Measurements from ENCODE around the gene SMTN.
"Not testable (repeated sequence)": the region's sequence is repeated elsewhere in the genome, so short reads cannot be mapped to it uniquely, and the experiment has no call there.

Gene SMTN

GRCh38 chr22:31096657-31097279 lies 15.7 kb downstream of the SMTN start:
- in situ Hi-C loops (cut with HindIII; ENCODE audit: low sequenced_read_pairs), result no loop called here
- no peak for DNase-seq (ENCODE audit: low read depth)
- no peak for TF ChIP-seq CTCF (IDR thresholded peaks at IDR 0.05; ENCODE audit: low read depth, low read length, missing control alignments)

GRCh38 chr22:31097539-31097938 lies 16.4 kb downstream of the SMTN start:
- H3K4me3 ChIP-seq (ENCODE audit: low read depth, low read length); DNase-seq (ENCODE audit: low read depth); in situ Hi-C loops (cut with HindIII; ENCODE audit: low sequenced_read_pairs): not testable (repeated sequence)

More at GRCh38 chr22:31096657-31097279, 15.7 kb downstream of the SMTN start:
- no peak overlapping the region for H3K4me3 ChIP-seq (ENCODE audit: low read depth, low read length)

GRCh38 chr22:31097941-31098631 lies 17.0 kb downstream of the SMTN start:
- in situ Hi-C loops (cut with HindIII; ENCODE audit: low sequenced_read_pairs), result no loop called here
- no peak for DNase-seq (ENCODE audit: low read depth)
- H3K4me3 ChIP-seq (ENCODE audit: low read depth, low read length), result no peak overlapping the region
- TF ChIP-seq CTCF (IDR thresholded peaks at IDR 0.05; ENCODE audit: low read depth, low read length, missing control alignments), result no peak

GRCh38 chr22:31098632-31099110 lies 17.6 kb downstream of the SMTN start:
- no peak overlapping the region for H3K4me3 ChIP-seq (ENCODE audit: low read depth, low read length)
- in situ Hi-C loops (cut with HindIII; ENCODE audit: low sequenced_read_pairs), result no loop called here
- DNase-seq (ENCODE audit: low read depth), result no peak
- no peak for TF ChIP-seq CTCF (IDR thresholded peaks at IDR 0.05; ENCODE audit: low read depth, low read length, missing control alignments)

DNA sequence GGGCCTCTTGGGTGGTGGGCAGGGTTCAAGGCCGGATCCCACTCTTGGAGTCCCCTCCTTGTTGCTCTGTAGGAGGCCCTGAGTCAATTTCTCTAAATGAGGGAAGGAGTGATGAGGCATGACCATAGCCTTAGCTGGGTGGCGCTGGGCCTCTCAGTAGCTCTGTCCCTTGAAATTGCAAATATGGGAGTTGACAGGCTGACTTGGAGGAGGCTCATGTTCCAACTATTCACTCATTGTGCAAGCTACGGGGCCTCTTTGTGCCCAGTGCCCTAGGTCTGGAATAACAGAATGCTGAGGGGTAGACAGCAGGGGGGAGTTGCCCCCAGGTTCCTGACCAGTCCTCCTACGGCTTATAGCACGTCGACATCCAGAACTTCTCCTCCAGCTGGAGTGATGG lies 18.3 kb downstream of the SMTN start:
- no peak for DNase-seq (ENCODE audit: low read depth)
- no peak overlapping the region for H3K4me3 ChIP-seq (ENCODE audit: low read depth, low read length)
- TF ChIP-seq CTCF (IDR thresholded peaks at IDR 0.05; ENCODE audit: low read depth, low read length, missing control alignments), result no peak
- in situ Hi-C loops (cut with HindIII; ENCODE audit: low sequenced_read_pairs), result no loop called here

DNA sequence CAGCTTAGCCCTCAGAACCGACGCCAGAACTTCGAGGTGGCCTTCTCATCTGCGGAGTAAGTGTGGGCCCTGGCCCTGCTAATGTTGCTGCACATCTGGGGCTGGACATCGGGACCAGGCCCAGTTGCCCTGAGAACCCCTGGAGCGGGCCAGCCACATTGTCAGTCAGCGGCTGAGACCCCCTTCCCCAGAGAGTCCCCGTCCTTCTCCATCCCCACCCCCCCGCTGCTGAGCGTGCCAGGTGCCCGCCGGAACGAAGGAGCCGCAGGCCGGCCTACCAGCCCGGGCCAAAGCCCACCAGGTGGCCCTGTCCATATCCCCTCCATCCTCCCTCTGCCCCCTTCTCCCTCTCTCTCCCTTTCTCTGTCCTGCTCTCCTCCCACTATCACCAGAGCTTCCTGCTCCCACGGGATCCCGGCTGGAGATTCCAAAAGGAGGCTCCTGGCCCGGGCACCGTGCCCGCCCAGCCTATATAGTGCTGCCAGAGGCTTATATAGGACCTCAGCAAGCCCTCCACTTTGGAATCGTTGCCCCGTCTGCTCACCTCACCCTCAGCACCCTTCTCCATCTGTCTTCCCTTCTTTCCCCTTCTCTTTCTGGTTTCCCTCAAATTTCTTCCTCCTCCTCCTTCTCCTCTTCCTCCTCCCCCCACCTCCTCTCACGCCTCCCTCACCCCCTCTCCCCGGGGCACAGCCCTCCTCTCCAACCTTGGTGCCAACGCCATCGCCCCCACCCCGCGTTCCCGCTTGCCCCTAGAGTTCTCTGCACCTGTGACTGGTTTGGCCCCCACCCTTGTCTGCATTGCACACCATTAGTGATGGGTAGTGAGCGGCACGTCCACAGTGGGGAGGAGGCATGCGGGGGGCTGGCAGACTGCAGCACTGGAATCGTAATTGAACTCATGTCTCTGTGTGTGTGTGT lies 19.0 kb downstream of the SMTN start:
- no peak for TF ChIP-seq CTCF (IDR thresholded peaks at IDR 0.05; ENCODE audit: low read depth, low read length, missing control alignments)
- no peak overlapping the region for H3K4me3 ChIP-seq (ENCODE audit: low read depth, low read length)
- no peak for DNase-seq (ENCODE audit: low read depth)
- in situ Hi-C loops (cut with HindIII; ENCODE audit: low sequenced_read_pairs), result no loop called here

Data from astrocyte of the cerebellum (primary cell).